Measurements from ENCODE around the gene DBF4B. TPM values are rescaled to one million over a fixed set of nuclear protein-coding genes. Genes with fewer than 3 reads are reported as not detected.

The DBF4B gene
- total and polyA plus RNA-seq, 2 of the 13 experiments (the other 11 are each of a cell fraction or from before 2014, with no cell fraction given) = 11.7 to 13.2 TPM

- TF ChIP-seq ZFY (CRISPR knock-in tag; IDR thresholded peaks at IDR 0.05) = no peak
- TF ChIP-seq ZFP62 (CRISPR knock-in tag; IDR thresholded peaks at IDR 0.05) = no peak
- no peak for TF ChIP-seq ZBTB7A (CRISPR knock-in tag; IDR thresholded peaks at IDR 0.05)
- no peak for TF ChIP-seq SOX6 (IDR thresholded peaks at IDR 0.05)
- TF ChIP-seq SOX6 (CRISPR knock-in tag; IDR thresholded peaks at IDR 0.05) = no peak
- TF ChIP-seq, protein P1, sequence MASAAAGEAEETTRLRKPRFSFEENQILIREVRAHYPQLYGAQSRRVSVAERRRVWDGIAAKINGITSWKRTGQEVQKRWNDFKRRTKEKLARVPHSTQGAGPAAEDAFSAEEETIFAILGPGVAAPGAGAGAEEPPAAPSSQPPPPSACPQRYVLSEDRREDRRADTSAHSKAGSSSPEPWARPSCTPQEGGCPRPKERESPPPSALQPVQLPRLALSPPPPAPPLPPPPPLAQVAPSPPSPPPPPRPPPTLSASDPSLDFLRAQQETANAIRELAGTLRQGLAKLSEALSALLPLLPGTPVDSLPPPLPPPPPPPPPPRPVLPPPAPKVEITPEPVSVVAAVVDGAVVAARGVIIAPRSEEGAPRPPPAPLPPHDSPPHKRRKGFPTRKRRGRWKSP (CRISPR knock-in tag; IDR thresholded peaks at IDR 0.05) = no peak
- no peak for TF ChIP-seq IRF9 (CRISPR knock-in tag; IDR thresholded peaks at IDR 0.05; ENCODE audit: borderline replicate concordance)
- TF ChIP-seq ZNF282 (IDR thresholded peaks at IDR 0.05; ENCODE audit: partially characterized antibody) = no peak
- peak; percentile 48 for TF ChIP-seq SMC3 (IDR thresholded peaks at IDR 0.05; ENCODE audit: low read length)
- 0 out of 2 replicates have a peak, but pooled peaks have one; percentile 47 for TF ChIP-seq ETV6 (CRISPR knock-in tag; conservative IDR thresholded peaks at IDR 0.05)
- no peak for TF ChIP-seq GATAD1 (CRISPR knock-in tag; IDR thresholded peaks at IDR 0.05)
- peak; percentile 64 for TF ChIP-seq ZBTB33 (CRISPR knock-in tag; IDR thresholded peaks at IDR 0.05)
- TF ChIP-seq TBX2 (CRISPR knock-in tag; IDR thresholded peaks at IDR 0.05; ENCODE audit: borderline replicate concordance) = no peak
- TF ChIP-seq KLF16 (CRISPR knock-in tag; IDR thresholded peaks at IDR 0.05) = no peak
- TF ChIP-seq, protein P2, sequence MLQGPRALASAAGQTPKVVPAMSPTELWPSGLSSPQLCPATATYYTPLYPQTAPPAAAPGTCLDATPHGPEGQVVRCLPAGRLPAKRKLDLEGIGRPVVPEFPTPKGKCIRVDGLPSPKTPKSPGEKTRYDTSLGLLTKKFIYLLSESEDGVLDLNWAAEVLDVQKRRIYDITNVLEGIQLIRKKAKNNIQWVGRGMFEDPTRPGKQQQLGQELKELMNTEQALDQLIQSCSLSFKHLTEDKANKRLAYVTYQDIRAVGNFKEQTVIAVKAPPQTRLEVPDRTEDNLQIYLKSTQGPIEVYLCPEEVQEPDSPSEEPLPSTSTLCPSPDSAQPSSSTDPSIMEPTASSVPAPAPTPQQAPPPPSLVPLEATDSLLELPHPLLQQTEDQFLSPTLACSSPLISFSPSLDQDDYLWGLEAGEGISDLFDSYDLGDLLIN (CRISPR knock-in tag; IDR thresholded peaks at IDR 0.05; ENCODE audit: borderline replicate concordance) = no peak
- TF ChIP-seq GATA4 (IDR thresholded peaks at IDR 0.05; ENCODE audit: borderline replicate concordance, low read depth) = no peak
- no peak for TF ChIP-seq ZNF44 (CRISPR knock-in tag; IDR thresholded peaks at IDR 0.05)
- no peak for TF ChIP-seq MED13 (CRISPR knock-in tag; IDR thresholded peaks at IDR 0.05)
- TF ChIP-seq ZNF746 (CRISPR knock-in tag; IDR thresholded peaks at IDR 0.05) = no peak
- TF ChIP-seq SP2 (CRISPR knock-in tag; IDR thresholded peaks at IDR 0.05) = no peak
- no peak for TF ChIP-seq MZF1 (CRISPR knock-in tag; IDR thresholded peaks at IDR 0.05; ENCODE audit: borderline replicate concordance)
- TF ChIP-seq MYC (CRISPR knock-in tag; IDR thresholded peaks at IDR 0.05; ENCODE audit: borderline replicate concordance) = 0 out of 2 replicates have a peak, but pooled peaks have one; percentile 15
- no peak for TF ChIP-seq EHMT2 (IDR thresholded peaks at IDR 0.05; ENCODE audit: borderline replicate concordance, low read depth, low read length)
- no peak for TF ChIP-seq KLF15 (CRISPR knock-in tag; IDR thresholded peaks at IDR 0.05; ENCODE audit: borderline replicate concordance)
- no peak for TF ChIP-seq MXD4 (CRISPR knock-in tag; IDR thresholded peaks at IDR 0.05)
- no peak for TF ChIP-seq ZKSCAN8 (CRISPR knock-in tag; IDR thresholded peaks at IDR 0.05; ENCODE audit: borderline replicate concordance)
Observed at GRCh38 chr17:44733753-44734152, 25.3 kb downstream of the DBF4B start (continued).

All from HepG2 (cell line).